ENCODE measurements around the gene CTSW.

DNA sequence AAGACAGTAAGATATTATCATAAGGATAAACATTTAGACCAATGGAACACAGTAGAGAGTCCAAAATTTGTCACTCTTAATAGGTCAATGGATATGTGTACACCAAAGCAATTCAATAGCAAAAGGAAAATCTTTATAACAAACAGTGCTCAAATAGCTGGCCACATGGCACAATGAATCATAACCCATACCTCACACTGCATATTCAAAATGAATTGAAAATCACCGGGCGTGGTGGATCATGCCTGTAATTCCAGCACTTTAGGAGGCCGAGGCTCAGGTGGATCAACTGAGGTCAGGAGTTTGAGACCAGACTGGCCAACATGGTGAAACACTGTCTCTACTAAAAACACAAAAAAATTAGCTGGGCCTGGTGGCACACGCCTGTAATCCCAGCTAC lies 37.5 kb upstream of the CTSW start:
- TF ChIP-seq, protein P1, sequence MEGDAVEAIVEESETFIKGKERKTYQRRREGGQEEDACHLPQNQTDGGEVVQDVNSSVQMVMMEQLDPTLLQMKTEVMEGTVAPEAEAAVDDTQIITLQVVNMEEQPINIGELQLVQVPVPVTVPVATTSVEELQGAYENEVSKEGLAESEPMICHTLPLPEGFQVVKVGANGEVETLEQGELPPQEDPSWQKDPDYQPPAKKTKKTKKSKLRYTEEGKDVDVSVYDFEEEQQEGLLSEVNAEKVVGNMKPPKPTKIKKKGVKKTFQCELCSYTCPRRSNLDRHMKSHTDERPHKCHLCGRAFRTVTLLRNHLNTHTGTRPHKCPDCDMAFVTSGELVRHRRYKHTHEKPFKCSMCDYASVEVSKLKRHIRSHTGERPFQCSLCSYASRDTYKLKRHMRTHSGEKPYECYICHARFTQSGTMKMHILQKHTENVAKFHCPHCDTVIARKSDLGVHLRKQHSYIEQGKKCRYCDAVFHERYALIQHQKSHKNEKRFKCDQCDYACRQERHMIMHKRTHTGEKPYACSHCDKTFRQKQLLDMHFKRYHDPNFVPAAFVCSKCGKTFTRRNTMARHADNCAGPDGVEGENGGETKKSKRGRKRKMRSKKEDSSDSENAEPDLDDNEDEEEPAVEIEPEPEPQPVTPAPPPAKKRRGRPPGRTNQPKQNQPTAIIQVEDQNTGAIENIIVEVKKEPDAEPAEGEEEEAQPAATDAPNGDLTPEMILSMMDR (IDR thresholded peaks at IDR 0.05; ENCODE audit: low read length) = no peak
- TF ChIP-seq EZH2 (IDR thresholded peaks at IDR 0.05; ENCODE audit: borderline replicate concordance, low read length) = no peak

Measured in OCI-LY1 (cell line).